Calu3 (cell line): ENCODE results near the gene ZNF85. TPM values are rescaled to one million over a fixed set of nuclear protein-coding genes. Genes with fewer than 3 reads are reported as not detected.
"Not testable (repeated sequence)": the region's sequence is repeated elsewhere in the genome, so short reads cannot be mapped to it uniquely, and the experiment has no call there.

ENCODE experiments used
- BruUV-seq: library from RNA; stranded (reverse); fragments of 400-500 nt; replicated peaks from 2 replicates; lab custom pipeline; 2021; lab: Mats Ljungman, UMichigan
- CTCF ChIA-PET: fragments of 300-600 bp; sonication (Branson Sonifier 250); formaldehyde crosslinking; loops from one replicate; lab custom pipeline; 2022; ENCODE audit warnings: antibody characterized with exemption; lab: Charles Lee
- DNase-seq: peaks from one replicate; pipeline ENCODE4 v3.0.0; 2022
- H3K27ac Mint-ChIP-seq: one replicate; pipeline ENCODE4 v1.8.0; 2022; ENCODE audit warnings: mixed read lengths; ENCODE audit not compliant: unreplicated experiment
- H3K27me3 Mint-ChIP-seq: one replicate; pipeline ENCODE4 v1.8.0; 2022; ENCODE audit warnings: mixed read lengths; ENCODE audit not compliant: unreplicated experiment
- H3K36me3 Mint-ChIP-seq: one replicate; pipeline ENCODE4 v1.8.0; 2022; ENCODE audit warnings: mild to moderate bottlenecking, moderate library complexity, mixed read lengths; ENCODE audit not compliant: insufficient read depth, unreplicated experiment
- H3K4me1 Mint-ChIP-seq: one replicate; pipeline ENCODE4 v1.8.0; 2022; ENCODE audit warnings: mild to moderate bottlenecking, low read depth, mixed read lengths; ENCODE audit not compliant: unreplicated experiment
- H3K4me3 Mint-ChIP-seq: one replicate; pipeline ENCODE4 v1.8.0; 2022; ENCODE audit warnings: mild to moderate bottlenecking, low read depth, moderate library complexity, mixed read lengths; ENCODE audit not compliant: unreplicated experiment
- H3K9me3 Mint-ChIP-seq: one replicate; pipeline ENCODE4 v1.8.0; 2022; ENCODE audit warnings: low read depth, mixed read lengths; ENCODE audit not compliant: unreplicated experiment
- intact Hi-C: fragments of 100-400 bp; cut with micrococcal nuclease; formaldehyde crosslinking; loops from one replicate; pipeline ENCODE4 v1.10.0; 2022; ENCODE audit not compliant: unreplicated experiment
- total RNA-seq: library from RNA; stranded (reverse); gene quantifications from 2 replicates; pipeline ENCODE4 v1.2.3, GENCODE V29; 2022
- TF ChIP-seq, protein P1 (sequence below): fragments of 200-600 bp; IDR thresholded peaks from one replicate; pipeline ENCODE4 v1.8.0; 2022; ENCODE audit warnings: antibody characterized with exemption; ENCODE audit not compliant: unreplicated experiment

ZNF85 gene
- total RNA-seq, 1 experiment from 2014 or later: 2.6 TPM

DNA sequence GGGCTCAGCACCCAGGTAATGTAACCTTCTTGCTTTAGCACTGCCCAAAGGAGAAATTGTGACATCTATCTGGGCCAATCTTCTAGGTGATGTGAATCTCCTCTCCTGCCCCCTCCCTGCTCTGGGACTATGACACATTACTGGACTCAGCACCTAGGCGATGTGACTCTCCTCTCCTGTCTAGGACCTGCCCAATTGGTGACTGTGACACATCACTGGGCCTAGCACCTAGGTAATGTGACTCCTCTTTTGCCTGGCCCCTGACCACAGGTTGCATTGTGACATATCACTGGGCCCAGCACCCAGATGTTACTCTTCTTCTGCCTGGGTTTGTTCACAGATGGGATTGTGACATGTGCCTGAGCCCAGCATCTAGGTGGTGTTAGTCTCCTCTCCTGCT, 45.0 kb downstream of the ZNF85 start:
- no peak for DNase-seq
- no TSS peak for BruUV-seq
- Mint-ChIP-seq H3K36me3 (no peaks in the 10 kb centered on the region), H3K4me3 (no peak overlapping the region), H3K9me3 (no peaks in the 10 kb centered on the region), H3K27me3 (no peaks in the 10 kb centered on the region), H3K4me1 (no peaks in the 10 kb centered on the region), H3K27ac (no peak overlapping the region)
- TF ChIP-seq, protein P1, sequence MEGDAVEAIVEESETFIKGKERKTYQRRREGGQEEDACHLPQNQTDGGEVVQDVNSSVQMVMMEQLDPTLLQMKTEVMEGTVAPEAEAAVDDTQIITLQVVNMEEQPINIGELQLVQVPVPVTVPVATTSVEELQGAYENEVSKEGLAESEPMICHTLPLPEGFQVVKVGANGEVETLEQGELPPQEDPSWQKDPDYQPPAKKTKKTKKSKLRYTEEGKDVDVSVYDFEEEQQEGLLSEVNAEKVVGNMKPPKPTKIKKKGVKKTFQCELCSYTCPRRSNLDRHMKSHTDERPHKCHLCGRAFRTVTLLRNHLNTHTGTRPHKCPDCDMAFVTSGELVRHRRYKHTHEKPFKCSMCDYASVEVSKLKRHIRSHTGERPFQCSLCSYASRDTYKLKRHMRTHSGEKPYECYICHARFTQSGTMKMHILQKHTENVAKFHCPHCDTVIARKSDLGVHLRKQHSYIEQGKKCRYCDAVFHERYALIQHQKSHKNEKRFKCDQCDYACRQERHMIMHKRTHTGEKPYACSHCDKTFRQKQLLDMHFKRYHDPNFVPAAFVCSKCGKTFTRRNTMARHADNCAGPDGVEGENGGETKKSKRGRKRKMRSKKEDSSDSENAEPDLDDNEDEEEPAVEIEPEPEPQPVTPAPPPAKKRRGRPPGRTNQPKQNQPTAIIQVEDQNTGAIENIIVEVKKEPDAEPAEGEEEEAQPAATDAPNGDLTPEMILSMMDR: no peak
- intact Hi-C loops: no loop called here
- CTCF ChIA-PET: no interaction called here

- CTCF ChIA-PET: no interaction called here
- BruUV-seq: no TSS peak
- Mint-ChIP-seq H3K4me3 (no peak overlapping the region), H3K9me3 (no peaks in the 10 kb centered on the region), H3K4me1 (no peaks in the 10 kb centered on the region), H3K27ac (no peak overlapping the region), H3K36me3 (no peaks in the 10 kb centered on the region), H3K27me3 (no peaks in the 10 kb centered on the region)
- no peak for DNase-seq
- intact Hi-C loops: no loop called here
- TF ChIP-seq, protein P1: no peak
Measured at GRCh38 chr19:20969498-20969897, 46.4 kb downstream of the ZNF85 start.

- no peaks in the 10 kb centered on the region for H3K36me3 Mint-ChIP-seq
- no peak overlapping the region for H3K4me3 Mint-ChIP-seq
- no TSS peak for BruUV-seq
- no peaks in the 10 kb centered on the region for H3K27me3 Mint-ChIP-seq
- TF ChIP-seq, protein P1: no peak
- no peak for DNase-seq
- H3K9me3 Mint-ChIP-seq: no peaks in the 10 kb centered on the region
- H3K4me1 Mint-ChIP-seq: no peaks in the 10 kb centered on the region
- H3K27ac Mint-ChIP-seq: no peak overlapping the region
- intact Hi-C loops: no loop called here
- CTCF ChIA-PET: no interaction called here
Measured at GRCh38 chr19:20969898-20970297, 46.8 kb downstream of the ZNF85 start.

GRCh38 chr19:20992788-20993187, 69.7 kb downstream of the ZNF85 start:
- DNase-seq, H3K4me1 Mint-ChIP-seq, CTCF ChIA-PET, BruUV-seq, H3K27ac Mint-ChIP-seq, H3K4me3 Mint-ChIP-seq, H3K27me3 Mint-ChIP-seq, H3K36me3 Mint-ChIP-seq, intact Hi-C loops, H3K9me3 Mint-ChIP-seq: not testable (repeated sequence)

GRCh38 chr19:20999731-21000352, 76.8 kb downstream of the ZNF85 start:
- BruUV-seq: TSS peak; percentile 58
- Mint-ChIP-seq H3K27me3 (no peaks in the 10 kb centered on the region), H3K36me3 (peaks cover 5% of the 10 kb centered on the region), H3K9me3 (peaks cover 6% of the 10 kb centered on the region), H3K4me3 (peak overlapping the region; percentile 56), H3K27ac (no peak overlapping the region), H3K4me1 (no peaks in the 10 kb centered on the region)
- DNase-seq: peak; percentile 37
- TF ChIP-seq, protein P1: no peak
- intact Hi-C loops: no loop called here
- CTCF ChIA-PET: no interaction called here
